ENCODE data around the gene IRF1.

- no peak for TF ChIP-seq POLR2A (IDR thresholded peaks at IDR 0.05; ENCODE audit: borderline replicate concordance, extremely low read depth, insufficient read depth, insufficient read length)
- TF ChIP-seq CTCF (IDR thresholded peaks at IDR 0.05 in 2 of 3, conservative IDR thresholded peaks at IDR 0.05 in 1 of 3; ENCODE audit: borderline replicate concordance in 1 of 3, insufficient read depth in 1 of 3, low read depth in 2 of 3, low read length in 2 of 3) = peak in 2 of 3 experiments; percentile 78 to 96; a peak in 4 of 6 replicates
- no peak for TF ChIP-seq POLR2AphosphoS5 (IDR thresholded peaks at IDR 0.05; ENCODE audit: low read depth, low read length)
- TF ChIP-seq SIN3A (IDR thresholded peaks at IDR 0.05; ENCODE audit: low read depth) = no peak
- TF ChIP-seq EZH2 (IDR thresholded peaks at IDR 0.05) = no peak
- TF ChIP-seq, protein P1, sequence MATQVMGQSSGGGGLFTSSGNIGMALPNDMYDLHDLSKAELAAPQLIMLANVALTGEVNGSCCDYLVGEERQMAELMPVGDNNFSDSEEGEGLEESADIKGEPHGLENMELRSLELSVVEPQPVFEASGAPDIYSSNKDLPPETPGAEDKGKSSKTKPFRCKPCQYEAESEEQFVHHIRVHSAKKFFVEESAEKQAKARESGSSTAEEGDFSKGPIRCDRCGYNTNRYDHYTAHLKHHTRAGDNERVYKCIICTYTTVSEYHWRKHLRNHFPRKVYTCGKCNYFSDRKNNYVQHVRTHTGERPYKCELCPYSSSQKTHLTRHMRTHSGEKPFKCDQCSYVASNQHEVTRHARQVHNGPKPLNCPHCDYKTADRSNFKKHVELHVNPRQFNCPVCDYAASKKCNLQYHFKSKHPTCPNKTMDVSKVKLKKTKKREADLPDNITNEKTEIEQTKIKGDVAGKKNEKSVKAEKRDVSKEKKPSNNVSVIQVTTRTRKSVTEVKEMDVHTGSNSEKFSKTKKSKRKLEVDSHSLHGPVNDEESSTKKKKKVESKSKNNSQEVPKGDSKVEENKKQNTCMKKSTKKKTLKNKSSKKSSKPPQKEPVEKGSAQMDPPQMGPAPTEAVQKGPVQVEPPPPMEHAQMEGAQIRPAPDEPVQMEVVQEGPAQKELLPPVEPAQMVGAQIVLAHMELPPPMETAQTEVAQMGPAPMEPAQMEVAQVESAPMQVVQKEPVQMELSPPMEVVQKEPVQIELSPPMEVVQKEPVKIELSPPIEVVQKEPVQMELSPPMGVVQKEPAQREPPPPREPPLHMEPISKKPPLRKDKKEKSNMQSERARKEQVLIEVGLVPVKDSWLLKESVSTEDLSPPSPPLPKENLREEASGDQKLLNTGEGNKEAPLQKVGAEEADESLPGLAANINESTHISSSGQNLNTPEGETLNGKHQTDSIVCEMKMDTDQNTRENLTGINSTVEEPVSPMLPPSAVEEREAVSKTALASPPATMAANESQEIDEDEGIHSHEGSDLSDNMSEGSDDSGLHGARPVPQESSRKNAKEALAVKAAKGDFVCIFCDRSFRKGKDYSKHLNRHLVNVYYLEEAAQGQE (IDR thresholded peaks at IDR 0.05; ENCODE audit: low read depth) = no peak
- TF ChIP-seq SRF (IDR thresholded peaks at IDR 0.05; ENCODE audit: low read depth) = no peak
- TF ChIP-seq RAD21 (IDR thresholded peaks at IDR 0.05; ENCODE audit: low read depth) = no peak
- TF ChIP-seq FOSL1 (IDR thresholded peaks at IDR 0.05; ENCODE audit: low read depth) = no peak
- TF ChIP-seq YY1 (IDR thresholded peaks at IDR 0.05; ENCODE audit: extremely low read depth, insufficient replicate concordance, low read depth, low read length) = peak; percentile 35
- TF ChIP-seq ZNF274 (IDR thresholded peaks at IDR 0.05; ENCODE audit: low read depth, low read length) = no peak
- no peak for TF ChIP-seq ATF3 (IDR thresholded peaks at IDR 0.05)
- TF ChIP-seq ZFX (IDR thresholded peaks at IDR 0.05) = no peak
- TF ChIP-seq EGR1 (IDR thresholded peaks at IDR 0.05; ENCODE audit: low read depth) = no peak
Measured at GRCh38 chr5:132500931-132501628, 10.5 kb upstream of the IRF1 start.

Measured in HCT116 (cell line).